Loucy (cell line): ENCODE data around the gene HTR2C.

Experiments used
- CTCF ChIP-seq: fragments of 200-600 bp; sonication (generic); conservative IDR thresholded peaks from 2 replicates; pipeline ENCODE4 v1.5.1; 2014; ENCODE audit warnings: mild to moderate bottlenecking, antibody characterized with exemption, low read length
- EZH2phosphoT487 ChIP-seq: fragments of 200-600 bp; IDR thresholded peaks from 2 replicates; pipeline ENCODE4 v1.6.1; 2018; ENCODE audit warnings: antibody characterized with exemption, mild to moderate bottlenecking, moderate library complexity, borderline replicate concordance

- TF ChIP-seq CTCF, result no peak
- no peak for TF ChIP-seq EZH2phosphoT487
These were observed 15.4 kb downstream of the HTR2C start for GRCh38 chrX:114599305-114599704.
